Measurements from ENCODE around the gene NAV2.

DNA sequence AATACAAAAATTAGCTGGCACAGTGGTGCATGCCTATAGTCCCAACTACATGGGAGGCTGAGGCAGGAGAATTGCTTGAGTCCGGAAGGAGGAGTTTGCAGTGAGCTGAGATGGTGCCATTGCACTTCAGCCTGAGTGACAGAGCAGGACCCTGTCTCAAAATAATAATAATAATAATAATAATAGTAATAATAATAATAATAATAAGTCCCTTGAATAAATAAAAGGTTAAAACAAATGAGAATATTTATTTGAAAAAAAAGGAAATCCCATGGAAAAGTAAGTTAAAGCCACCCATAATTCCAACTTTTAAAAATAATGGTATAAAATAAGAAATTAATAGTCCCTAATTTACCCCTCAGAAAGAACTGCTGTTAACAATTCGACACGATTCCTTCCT lies 10.0 kb upstream of the NAV2 start:
- TF ChIP-seq JUND (IDR thresholded peaks at IDR 0.05) (no peak), SP1 (IDR thresholded peaks at IDR 0.05; ENCODE audit: low read depth) (no peak), CTCF (IDR thresholded peaks at IDR 0.05 in 2 of 3, conservative IDR thresholded peaks at IDR 0.05 in 1 of 3; ENCODE audit: borderline replicate concordance in 1 of 3, insufficient read depth in 1 of 3, low read depth in 2 of 3, low read length in 2 of 3) (no peak), REST (IDR thresholded peaks at IDR 0.05; ENCODE audit: low read depth) (no peak), EZH2phosphoT487 (IDR thresholded peaks at IDR 0.05; ENCODE audit: borderline replicate concordance) (no peak), RAD21 (IDR thresholded peaks at IDR 0.05; ENCODE audit: low read depth) (no peak), POLR2A (IDR thresholded peaks at IDR 0.05; ENCODE audit: borderline replicate concordance, extremely low read depth, insufficient read depth, insufficient read length) (no peak), POLR2AphosphoS5 (IDR thresholded peaks at IDR 0.05; ENCODE audit: low read depth, low read length) (no peak), CEBPB (IDR thresholded peaks at IDR 0.05; ENCODE audit: low read depth) (no peak), YY1 (IDR thresholded peaks at IDR 0.05; ENCODE audit: extremely low read depth, insufficient replicate concordance, low read depth, low read length) (no peak), FOSL1 (IDR thresholded peaks at IDR 0.05; ENCODE audit: low read depth) (no peak), EZH2 (IDR thresholded peaks at IDR 0.05) (no peak), ELF1 (IDR thresholded peaks at IDR 0.05; ENCODE audit: borderline replicate concordance, low read depth) (no peak), ZFX (IDR thresholded peaks at IDR 0.05) (no peak)

All from HCT116 (cell line).